Osteocyte (in vitro differentiated cells): Measurements from ENCODE around the gene PTPRR. TPM values are rescaled to one million over a fixed set of nuclear protein-coding genes. Genes with fewer than 3 reads are reported as not detected.

Source experiments
- DNase-seq: peaks from one replicate; pipeline ENCODE4 v3.0.0; 2021; ENCODE audit warnings: mixed read lengths; ENCODE audit not compliant: unreplicated experiment; ENCODE audit errors: extremely low spot score
- H3K27ac Mint-ChIP-seq: one replicate; pipeline ENCODE4 v1.8.0; 2021; ENCODE audit warnings: mild to moderate bottlenecking, mixed read lengths; ENCODE audit not compliant: unreplicated experiment
- H3K27me3 Mint-ChIP-seq: one replicate; pipeline ENCODE4 v1.8.0; 2021; ENCODE audit warnings: mixed read lengths; ENCODE audit not compliant: unreplicated experiment
- H3K36me3 Mint-ChIP-seq: one replicate; pipeline ENCODE4 v1.8.0; 2021; ENCODE audit warnings: mixed read lengths; ENCODE audit not compliant: unreplicated experiment
- H3K4me1 Mint-ChIP-seq: one replicate; pipeline ENCODE4 v1.8.0; 2021; ENCODE audit warnings: mixed read lengths; ENCODE audit not compliant: unreplicated experiment
- H3K4me3 Mint-ChIP-seq: one replicate; pipeline ENCODE4 v1.8.0; 2021; ENCODE audit warnings: mild to moderate bottlenecking, moderate library complexity, mixed read lengths; ENCODE audit not compliant: unreplicated experiment
- H3K9me3 Mint-ChIP-seq: one replicate; pipeline ENCODE4 v1.8.0; 2021; ENCODE audit warnings: mixed read lengths; ENCODE audit not compliant: unreplicated experiment
- total RNA-seq: library from RNA; stranded (reverse); gene quantifications from 2 replicates; pipeline ENCODE4 v1.2.1, GENCODE V29; 2021
- TF ChIP-seq, protein P1 (sequence below): fragments of 200-600 bp; sonication (generic); IDR thresholded peaks from 2 replicates; pipeline ENCODE4 v1.5.0; 2021; ENCODE audit warnings: antibody characterized with exemption, mild to moderate bottlenecking, moderate library complexity

The PTPRR gene
- total RNA-seq, 1 donor from 2014 or later: 0.21 TPM

DNA sequence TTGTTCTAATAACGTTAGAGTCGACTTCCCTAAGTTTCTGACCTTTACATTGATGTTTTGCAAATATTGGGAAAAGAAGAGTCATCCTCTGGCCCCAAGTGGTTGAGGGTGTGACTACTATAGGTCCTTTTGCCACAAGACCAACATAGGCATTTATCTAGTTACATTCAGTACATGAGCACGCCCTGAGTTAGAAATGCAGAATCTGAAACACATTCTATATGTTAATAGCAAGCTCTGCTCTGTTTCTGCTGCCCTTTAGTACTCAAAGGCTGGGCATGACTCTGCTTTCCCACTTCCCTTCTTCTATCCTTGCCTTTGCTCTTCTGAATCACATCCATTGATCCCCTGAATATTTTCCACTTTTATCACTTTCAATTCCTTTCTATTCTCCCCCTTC is 168.2 kb downstream of the PTPRR start:
- Mint-ChIP-seq H3K9me3 (no peaks in the 10 kb centered on the region), H3K27ac (no peak overlapping the region), H3K4me3 (no peak overlapping the region), H3K36me3 (no peaks in the 10 kb centered on the region), H3K27me3 (peaks cover 40% of the 10 kb centered on the region), H3K4me1 (no peaks in the 10 kb centered on the region)
- TF ChIP-seq, protein P1, sequence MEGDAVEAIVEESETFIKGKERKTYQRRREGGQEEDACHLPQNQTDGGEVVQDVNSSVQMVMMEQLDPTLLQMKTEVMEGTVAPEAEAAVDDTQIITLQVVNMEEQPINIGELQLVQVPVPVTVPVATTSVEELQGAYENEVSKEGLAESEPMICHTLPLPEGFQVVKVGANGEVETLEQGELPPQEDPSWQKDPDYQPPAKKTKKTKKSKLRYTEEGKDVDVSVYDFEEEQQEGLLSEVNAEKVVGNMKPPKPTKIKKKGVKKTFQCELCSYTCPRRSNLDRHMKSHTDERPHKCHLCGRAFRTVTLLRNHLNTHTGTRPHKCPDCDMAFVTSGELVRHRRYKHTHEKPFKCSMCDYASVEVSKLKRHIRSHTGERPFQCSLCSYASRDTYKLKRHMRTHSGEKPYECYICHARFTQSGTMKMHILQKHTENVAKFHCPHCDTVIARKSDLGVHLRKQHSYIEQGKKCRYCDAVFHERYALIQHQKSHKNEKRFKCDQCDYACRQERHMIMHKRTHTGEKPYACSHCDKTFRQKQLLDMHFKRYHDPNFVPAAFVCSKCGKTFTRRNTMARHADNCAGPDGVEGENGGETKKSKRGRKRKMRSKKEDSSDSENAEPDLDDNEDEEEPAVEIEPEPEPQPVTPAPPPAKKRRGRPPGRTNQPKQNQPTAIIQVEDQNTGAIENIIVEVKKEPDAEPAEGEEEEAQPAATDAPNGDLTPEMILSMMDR: no peak
- DNase-seq: no peak

DNA sequence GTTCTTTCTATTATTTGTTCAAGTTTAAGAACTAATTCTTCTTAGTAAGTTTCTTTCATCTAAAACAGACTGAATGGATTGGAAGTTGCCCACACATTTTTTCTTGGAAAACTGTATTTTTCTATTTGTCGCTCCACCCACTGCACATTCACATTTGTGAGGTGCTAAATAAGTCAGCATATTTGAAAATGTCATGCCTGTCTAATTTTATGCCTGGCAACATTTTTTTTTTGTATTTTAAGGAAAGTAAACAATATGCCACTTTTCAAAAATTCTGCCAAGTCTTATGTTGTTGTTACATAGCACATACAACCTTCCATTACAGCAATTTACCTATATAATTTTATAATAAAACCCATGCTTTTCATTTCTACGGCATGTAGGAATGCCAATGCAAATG is 170.6 kb downstream of the PTPRR start:
- no peaks in the 10 kb centered on the region for H3K36me3 Mint-ChIP-seq
- DNase-seq: no peak
- TF ChIP-seq, protein P1: no peak
- H3K27ac Mint-ChIP-seq: no peak overlapping the region
- H3K27me3 Mint-ChIP-seq: peaks cover 44% of the 10 kb centered on the region
- H3K4me1 Mint-ChIP-seq: no peaks in the 10 kb centered on the region
- H3K4me3 Mint-ChIP-seq: no peak overlapping the region
- H3K9me3 Mint-ChIP-seq: no peaks in the 10 kb centered on the region

DNA sequence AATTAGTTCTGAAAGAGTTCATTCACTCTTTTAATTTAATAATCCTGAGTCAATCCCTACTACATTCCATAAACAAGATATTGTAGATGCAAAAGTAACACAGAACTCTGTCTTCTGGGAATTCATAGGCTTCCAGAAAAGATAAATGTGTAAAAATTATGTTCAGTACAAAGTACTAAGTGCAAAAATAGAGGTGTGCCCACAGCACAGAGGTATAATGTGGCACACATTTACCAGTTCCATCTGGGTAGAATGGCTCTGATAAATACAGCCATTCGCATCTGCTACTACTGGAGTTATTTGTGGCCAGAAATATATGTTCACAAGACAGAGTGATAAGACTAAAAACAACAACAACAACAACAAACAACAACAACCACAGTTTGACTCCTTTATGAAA is 171.7 kb downstream of the PTPRR start:
- H3K4me1 Mint-ChIP-seq: no peaks in the 10 kb centered on the region
- TF ChIP-seq, protein P1: no peak
- no peak overlapping the region for H3K4me3 Mint-ChIP-seq
- peaks cover 44% of the 10 kb centered on the region for H3K27me3 Mint-ChIP-seq
- H3K27ac Mint-ChIP-seq: no peak overlapping the region
- H3K9me3 Mint-ChIP-seq: no peaks in the 10 kb centered on the region
- H3K36me3 Mint-ChIP-seq: no peaks in the 10 kb centered on the region
- DNase-seq: no peak

DNA sequence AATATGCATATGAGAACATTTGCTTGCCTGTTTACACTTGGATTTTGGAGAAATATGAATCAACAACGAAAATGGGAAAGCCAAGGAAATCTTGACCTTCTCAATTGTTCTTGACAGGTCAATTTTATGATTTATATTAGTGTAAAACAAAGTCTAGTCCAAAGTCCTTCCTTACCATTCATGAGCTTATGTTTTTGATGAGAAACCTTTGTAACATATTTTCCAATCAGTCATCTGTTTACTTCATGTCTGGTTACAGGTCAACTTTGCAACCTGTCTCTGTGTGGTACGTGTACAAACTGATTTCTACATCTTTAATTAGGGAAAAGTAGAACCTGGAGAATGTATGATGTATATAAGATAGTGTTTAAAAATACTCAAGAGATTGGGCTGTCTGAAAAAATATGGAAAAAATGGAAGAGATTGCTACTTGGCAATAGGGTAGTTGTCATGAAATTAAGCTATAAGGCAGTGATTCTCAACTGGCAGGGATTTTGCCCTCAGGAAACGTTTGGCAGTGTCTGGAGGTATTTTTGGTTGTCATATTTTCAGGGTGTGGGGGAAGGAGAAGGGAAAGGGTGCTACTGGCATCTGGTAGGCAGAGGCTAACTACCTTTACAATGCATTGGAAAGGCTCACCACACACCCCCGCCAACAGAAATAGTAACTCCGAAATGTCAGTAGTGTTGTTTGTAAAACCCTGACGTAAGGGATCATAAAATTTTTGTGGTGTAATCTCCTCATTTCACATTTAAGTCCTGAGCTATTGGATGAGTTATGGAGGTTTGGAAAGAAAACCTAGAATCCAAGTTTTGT is 172.9 kb downstream of the PTPRR start:
- Mint-ChIP-seq H3K4me3 (no peak overlapping the region), H3K9me3 (no peaks in the 10 kb centered on the region), H3K27me3 (peaks cover 47% of the 10 kb centered on the region), H3K4me1 (no peaks in the 10 kb centered on the region), H3K36me3 (no peaks in the 10 kb centered on the region), H3K27ac (no peak overlapping the region)
- TF ChIP-seq, protein P1: no peak
- DNase-seq: no peak

DNA sequence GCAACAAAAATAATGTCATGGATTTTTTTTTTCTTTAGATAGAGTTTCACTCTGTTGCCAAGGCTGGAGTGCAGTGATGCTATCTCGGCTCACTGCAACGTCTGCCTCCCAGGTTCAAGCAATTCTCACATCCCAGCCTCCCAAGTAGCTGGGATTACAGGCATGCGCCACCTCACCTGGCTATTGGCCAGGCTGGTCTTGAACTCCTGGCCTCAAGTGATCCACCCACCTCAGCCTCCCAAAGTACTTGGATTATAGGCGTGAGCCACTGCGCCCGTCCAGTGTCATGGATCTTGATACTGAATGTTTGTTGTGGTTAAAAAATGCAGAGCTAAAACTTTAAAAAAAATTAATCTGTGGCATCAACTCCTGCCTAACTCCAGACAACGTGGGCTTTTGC is 175.5 kb downstream of the PTPRR start:
- TF ChIP-seq, protein P1: no peak
- Mint-ChIP-seq H3K27ac (no peak overlapping the region), H3K36me3 (no peaks in the 10 kb centered on the region), H3K4me3 (no peak overlapping the region), H3K9me3 (no peaks in the 10 kb centered on the region), H3K27me3 (peaks cover 54% of the 10 kb centered on the region), H3K4me1 (no peaks in the 10 kb centered on the region)
- no peak for DNase-seq
